ENCODE measurements around the gene STH.
"Not testable (repeated sequence)": the region's sequence is repeated elsewhere in the genome, so short reads cannot be mapped to it uniquely, and the experiment has no call there.

Gene STH

DNA sequence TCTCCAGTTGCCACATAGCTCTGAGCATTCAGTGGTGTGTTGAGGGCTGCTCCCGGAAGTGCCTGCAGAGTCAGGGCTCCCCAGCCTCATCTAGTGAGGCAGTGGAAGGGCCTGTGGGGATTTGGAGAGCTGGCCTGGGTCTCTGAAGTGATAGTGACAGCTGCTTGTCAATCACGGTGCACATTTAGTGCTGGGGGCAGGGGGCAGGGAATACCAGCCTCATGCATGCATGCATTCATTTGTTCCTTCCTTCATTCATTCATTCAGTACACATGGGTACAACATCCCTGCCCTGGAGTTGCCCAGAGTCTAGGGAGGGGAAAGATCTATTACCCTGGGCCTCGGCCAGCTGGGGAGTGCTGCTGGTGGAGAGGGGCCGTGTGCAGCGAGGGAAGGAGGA is 11.3 kb upstream of the STH start:
- DNase-seq = no peak

DNA sequence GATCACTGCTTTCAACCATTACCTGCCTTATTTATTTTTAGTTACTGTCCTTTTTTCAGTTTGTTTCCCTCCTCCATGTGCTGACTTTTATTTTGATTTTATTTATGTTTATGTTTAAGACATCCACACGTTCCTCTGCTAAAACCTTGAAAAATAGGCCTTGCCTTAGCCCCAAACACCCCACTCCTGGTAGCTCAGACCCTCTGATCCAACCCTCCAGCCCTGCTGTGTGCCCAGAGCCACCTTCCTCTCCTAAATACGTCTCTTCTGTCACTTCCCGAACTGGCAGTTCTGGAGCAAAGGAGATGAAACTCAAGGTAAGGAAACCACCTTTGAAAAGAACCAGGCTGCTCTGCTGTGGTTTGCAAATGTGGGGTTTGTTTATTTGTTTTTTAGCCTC is 9.3 kb upstream of the STH start:
- no peak for DNase-seq

- DNase-seq = no peak
Observed at GRCh38 chr17:45990886-45991285, 8.2 kb upstream of the STH start.

DNA sequence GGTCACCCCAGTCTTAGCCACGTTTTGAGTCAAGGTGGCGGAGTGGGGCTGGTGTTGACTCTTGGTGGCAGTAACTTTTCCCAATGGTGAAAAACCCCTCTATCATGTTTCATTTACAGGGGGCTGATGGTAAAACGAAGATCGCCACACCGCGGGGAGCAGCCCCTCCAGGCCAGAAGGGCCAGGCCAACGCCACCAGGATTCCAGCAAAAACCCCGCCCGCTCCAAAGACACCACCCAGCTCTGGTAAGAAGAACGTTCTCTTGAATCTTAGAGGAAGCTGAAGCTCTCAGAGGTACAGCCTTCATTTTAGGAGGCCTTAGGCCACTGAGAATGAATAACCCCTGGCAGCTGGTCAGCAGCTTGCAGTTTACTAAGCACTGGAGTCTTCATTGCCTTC is 7.7 kb upstream of the STH start:
- no peak for DNase-seq

DNA sequence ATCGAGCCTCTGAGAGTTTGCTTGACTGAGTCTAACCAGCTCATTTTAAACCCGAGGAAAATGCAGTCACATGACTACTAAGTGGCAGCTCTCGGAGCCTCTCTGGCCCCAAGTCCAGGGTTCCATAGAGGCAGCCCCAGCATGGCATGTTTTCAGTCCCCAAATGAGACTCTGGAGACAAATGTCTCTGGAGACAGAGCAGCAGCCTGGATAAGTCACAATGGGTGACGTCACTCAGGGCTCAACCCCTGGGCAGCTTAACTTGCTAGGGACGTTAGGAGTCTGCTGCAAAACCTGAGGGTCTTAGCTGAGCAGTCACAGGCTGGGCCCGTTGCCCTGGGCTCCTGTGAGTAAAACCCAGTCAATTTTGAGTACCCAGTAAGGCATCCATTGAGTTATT is 6.9 kb upstream of the STH start:
- no peak for DNase-seq

DNA sequence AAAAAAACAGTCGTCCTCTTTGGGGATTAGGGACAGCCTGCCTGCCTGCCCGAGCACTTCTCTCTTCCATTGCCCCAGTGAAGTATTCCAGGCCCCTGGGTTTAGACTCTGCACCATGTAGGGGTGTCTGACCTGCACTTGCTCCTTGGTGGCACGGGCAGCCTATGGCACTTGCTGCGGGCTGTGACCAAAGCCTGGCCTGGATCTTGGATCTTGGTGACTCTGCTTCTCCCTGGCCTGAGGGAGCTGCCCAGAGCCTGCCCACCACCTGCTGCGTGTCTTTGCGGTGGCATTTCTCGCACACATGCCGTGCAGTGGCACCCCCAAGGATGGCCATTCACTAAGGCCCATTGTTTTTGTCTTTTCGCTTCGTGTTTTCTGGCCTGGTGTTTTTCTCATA is 6.1 kb upstream of the STH start:
- DNase-seq = no peak

GRCh38 chr17:45993962-45994627 is 5.0 kb upstream of the STH start:
- no peak for DNase-seq

DNA sequence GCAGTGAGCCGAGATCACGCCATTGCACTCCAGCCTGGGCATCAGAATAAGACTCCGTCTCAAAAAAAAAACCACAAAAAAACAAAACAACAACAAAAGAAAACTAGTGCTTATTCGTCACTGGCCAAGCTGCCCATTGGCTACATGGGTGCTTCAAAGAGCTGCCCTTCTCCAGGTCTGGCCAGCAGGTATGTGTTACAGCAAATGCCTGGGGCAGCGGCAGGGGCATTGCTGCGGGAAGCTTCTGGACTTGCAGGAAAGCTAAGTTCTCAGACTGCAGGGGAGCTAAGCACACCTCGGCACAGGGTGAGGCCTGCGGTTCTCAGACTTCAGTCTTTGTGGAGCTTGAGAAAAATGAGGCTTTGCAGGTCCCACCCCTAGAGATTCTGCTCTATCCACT is 4.1 kb upstream of the STH start:
- DNase-seq = no peak

GRCh38 chr17:45995627-45996270 is 3.3 kb upstream of the STH start:
- no peak for DNase-seq

DNA sequence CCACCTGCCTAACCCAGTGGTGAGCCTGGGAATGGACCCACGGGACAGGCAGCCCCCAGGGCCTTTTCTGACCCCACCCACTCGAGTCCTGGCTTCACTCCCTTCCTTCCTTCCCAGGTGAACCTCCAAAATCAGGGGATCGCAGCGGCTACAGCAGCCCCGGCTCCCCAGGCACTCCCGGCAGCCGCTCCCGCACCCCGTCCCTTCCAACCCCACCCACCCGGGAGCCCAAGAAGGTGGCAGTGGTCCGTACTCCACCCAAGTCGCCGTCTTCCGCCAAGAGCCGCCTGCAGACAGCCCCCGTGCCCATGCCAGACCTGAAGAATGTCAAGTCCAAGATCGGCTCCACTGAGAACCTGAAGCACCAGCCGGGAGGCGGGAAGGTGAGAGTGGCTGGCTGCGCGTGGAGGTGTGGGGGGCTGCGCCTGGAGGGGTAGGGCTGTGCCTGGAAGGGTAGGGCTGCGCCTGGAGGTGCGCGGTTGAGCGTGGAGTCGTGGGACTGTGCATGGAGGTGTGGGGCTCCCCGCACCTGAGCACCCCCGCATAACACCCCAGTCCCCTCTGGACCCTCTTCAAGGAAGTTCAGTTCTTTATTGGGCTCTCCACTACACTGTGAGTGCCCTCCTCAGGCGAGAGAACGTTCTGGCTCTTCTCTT is 2.6 kb upstream of the STH start:
- DNase-seq = no peak

- DNase-seq = no peak
Observed at GRCh38 chr17:45997166-45997565, 1.9 kb upstream of the STH start.

DNA sequence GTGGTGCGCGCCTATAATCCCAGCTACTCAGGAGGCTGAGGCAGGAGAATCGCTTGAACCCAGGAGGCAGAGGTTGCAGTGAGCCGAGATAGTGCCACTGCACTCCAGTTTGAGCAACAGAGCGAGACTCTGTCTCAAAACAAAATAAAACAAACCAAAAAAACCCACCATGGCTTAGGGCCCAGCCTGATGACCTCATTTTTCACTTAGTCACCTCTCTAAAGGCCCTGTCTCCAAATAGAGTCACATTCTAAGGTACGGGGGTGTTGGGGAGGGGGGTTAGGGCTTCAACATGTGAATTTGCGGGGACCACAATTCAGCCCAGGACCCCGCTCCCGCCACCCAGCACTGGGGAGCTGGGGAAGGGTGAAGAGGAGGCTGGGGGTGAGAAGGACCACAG is 1.4 kb upstream of the STH start:
- DNase-seq = no peak

DNA sequence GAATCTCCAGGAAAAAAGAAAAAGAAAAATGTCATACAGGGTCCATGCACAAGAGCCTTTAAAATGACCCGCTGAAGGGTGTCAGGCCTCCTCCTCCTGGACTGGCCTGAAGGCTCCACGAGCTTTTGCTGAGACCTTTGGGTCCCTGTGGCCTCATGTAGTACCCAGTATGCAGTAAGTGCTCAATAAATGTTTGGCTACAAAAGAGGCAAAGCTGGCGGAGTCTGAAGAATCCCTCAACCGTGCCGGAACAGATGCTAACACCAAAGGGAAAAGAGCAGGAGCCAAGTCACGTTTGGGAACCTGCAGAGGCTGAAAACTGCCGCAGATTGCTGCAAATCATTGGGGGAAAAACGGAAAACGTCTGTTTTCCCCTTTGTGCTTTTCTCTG is 845 bp downstream of the STH start:
- no peak for DNase-seq

DNA sequence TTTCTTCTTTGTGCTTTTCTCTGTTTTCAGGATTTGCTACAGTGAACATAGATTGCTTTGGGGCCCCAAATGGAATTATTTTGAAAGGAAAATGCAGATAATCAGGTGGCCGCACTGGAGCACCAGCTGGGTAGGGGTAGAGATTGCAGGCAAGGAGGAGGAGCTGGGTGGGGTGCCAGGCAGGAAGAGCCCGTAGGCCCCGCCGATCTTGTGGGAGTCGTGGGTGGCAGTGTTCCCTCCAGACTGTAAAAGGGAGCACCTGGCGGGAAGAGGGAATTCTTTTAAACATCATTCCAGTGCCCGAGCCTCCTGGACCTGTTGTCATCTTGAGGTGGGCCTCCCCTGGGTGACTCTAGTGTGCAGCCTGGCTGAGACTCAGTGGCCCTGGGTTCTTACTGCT is 1.2 kb downstream of the STH start:
- DNase-seq = no peak

DNA sequence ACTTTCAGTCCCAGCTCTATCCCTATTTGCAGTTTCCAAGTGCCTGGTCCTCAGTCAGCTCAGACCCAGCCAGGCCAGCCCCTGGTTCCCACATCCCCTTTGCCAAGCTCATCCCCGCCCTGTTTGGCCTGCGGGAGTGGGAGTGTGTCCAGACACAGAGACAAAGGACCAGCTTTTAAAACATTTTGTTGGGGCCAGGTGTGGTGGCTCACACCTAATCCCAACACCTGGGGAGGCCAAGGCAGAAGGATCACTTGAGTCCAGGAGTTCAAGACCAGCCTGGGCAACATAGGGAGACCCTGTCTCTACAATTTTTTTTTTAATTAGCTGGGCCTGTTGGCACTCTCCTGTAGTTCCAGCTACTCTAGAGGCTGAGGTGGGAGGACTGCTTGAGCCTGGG is 1.7 kb downstream of the STH start:
- DNase-seq = no peak

DNA sequence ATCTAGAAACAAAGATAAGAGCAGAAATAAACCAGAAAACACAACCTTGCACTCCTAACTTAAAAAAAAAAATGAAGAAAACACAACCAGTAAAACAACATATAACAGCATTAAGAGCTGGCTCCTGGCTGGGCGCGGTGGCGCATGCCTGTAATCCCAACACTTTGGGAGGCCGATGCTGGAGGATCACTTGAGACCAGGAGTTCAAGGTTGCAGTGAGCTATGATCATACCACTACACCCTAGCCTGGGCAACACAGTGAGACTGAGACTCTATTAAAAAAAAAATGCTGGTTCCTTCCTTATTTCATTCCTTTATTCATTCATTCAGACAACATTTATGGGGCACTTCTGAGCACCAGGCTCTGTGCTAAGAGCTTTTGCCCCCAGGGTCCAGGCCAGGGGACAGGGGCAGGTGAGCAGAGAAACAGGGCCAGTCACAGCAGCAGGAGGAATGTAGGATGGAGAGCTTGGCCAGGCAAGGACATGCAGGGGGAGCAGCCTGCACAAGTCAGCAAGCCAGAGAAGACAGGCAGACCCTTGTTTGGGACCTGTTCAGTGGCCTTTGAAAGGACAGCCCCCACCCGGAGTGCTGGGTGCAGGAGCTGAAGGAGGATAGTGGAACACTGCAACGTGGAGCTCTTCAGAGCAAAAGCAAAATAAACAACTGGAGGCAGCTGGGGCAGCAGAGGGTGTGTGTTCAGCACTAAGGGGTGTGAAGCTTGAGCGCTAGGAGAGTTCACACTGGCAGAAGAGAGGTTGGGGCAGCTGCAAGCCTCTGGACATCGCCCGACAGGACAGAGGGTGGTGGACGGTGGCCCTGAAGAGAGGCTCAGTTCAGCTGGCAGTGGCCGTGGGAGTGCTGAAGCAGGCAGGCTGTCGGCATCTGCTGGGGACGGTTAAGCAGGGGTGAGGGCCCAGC is 2.6 kb downstream of the STH start:
- DNase-seq = no peak

- DNase-seq = peak; percentile 66 to 68
Observed at GRCh38 chr17:46002311-46002972, 3.4 kb downstream of the STH start.

DNA sequence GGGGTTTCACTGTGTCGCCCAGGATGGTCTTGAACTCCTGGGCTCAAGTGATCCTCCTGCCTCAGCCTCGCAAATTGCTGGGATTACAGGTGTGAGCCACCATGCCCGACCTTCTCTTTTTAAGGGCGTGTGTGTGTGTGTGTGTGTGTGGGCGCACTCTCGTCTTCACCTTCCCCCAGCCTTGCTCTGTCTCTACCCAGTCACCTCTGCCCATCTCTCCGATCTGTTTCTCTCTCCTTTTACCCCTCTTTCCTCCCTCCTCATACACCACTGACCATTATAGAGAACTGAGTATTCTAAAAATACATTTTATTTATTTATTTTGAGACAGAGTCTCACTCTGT is 3.9 kb downstream of the STH start:
- DNase-seq = no peak

GRCh38 chr17:46003907-46004748 is 5.1 kb downstream of the STH start:
- no peak for DNase-seq

DNA sequence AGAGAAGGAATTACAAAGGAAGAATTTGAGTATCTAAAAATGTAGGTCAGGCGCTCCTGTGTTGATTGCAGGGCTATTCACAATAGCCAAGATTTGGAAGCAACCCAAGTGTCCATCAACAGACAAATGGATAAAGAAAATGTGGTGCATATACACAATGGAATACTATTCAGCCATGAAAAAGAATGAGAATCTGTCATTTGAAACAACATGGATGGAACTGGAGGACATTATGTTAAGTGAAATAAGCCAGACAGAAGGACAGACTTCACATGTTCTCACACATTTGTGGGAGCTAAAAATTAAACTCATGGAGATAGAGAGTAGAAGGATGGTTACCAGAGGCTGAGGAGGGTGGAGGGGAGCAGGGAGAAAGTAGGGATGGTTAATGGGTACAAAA is 7.0 kb downstream of the STH start:
- not testable (repeated sequence) for DNase-seq

DNA sequence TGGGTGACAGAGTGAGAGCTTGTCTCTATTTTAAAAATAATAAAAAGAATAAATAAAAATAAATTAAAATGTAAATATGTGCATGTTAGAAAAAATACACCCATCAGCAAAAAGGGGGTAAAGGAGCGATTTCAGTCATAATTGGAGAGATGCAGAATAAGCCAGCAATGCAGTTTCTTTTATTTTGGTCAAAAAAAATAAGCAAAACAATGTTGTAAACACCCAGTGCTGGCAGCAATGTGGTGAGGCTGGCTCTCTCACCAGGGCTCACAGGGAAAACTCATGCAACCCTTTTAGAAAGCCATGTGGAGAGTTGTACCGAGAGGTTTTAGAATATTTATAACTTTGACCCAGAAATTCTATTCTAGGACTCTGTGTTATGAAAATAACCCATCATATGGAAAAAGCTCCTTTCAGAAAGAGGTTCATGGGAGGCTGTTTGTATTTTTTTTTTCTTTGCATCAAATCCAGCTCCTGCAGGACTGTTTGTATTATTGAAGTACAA is 8.5 kb downstream of the STH start:
- no peak for DNase-seq

DNA sequence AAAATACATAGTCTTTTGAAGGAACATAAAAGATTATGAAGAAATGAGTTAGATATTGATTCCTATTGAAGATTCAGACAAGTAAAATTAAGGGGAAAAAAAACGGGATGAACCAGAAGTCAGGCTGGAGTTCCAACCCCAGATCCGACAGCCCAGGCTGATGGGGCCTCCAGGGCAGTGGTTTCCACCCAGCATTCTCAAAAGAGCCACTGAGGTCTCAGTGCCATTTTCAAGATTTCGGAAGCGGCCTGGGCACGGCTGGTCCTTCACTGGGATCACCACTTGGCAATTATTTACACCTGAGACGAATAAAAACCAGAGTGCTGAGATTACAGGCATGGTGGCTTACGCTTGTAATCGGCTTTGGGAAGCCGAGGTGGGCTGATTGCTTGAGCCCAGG is 9.5 kb downstream of the STH start:
- no peak for DNase-seq
